B cell (primary cell): ENCODE results near the gene NTRK2. TPM values are rescaled to one million over a fixed set of nuclear protein-coding genes. Genes with fewer than 3 reads are reported as not detected.

ENCODE experiments used
- ATAC-seq: fragments of 200-7000 bp; cut with Tn5 transposase; one replicate; pipeline ENCODE4 v1.10.0; 2021; ENCODE audit warnings: low read depth, mild to moderate bottlenecking, moderate number of reproducible peaks, moderate library complexity
- CTCF ChIA-PET: fragments of 350-600 bp; sonication (Branson Sonifier 250); formaldehyde crosslinking; loops from one replicate; lab custom pipeline; 2021; ENCODE audit warnings: antibody characterized with exemption, inconsistent platforms; lab: Charles Lee
- POLR2A ChIA-PET: fragments of 350-600 bp; sonication (Branson Sonifier 250); formaldehyde crosslinking; loops from one replicate; lab custom pipeline; 2021; ENCODE audit warnings: antibody characterized with exemption; lab: Charles Lee
- DNase-seq: peaks from one replicate; pipeline ENCODE4 v3.0.0; 2013
- H2AFZ ChIP-seq: 2 replicates; pipeline ENCODE4 v1.6.1; 2012; ENCODE audit warnings: mild to moderate bottlenecking, low read depth, low read length; ENCODE audit not compliant: insufficient read depth, poor library complexity, severe bottlenecking
- H3K27ac ChIP-seq, 2 donors: 1 replicate in 1 of 2; 2 replicates in 1 of 2; pipeline ENCODE4 v1.5.1; 2012 to 2013; ENCODE audit warnings: low read length in 2 of 2, mild to moderate bottlenecking in 2 of 2, moderate library complexity in 1 of 2
- H3K27me3 ChIP-seq, 4 experiments: fragments of 200-600 bp in 1 of 4; sonication (generic) in 1 of 4; replicated peaks in 1 of 4; 1 replicate in 2 of 4; 2 replicates in 2 of 4; pipeline versions ENCODE4 v1.6.1 to v1.7.0; 2013 to 2016; ENCODE audit warnings: low read length in 3 of 4, mild to moderate bottlenecking in 2 of 4, mixed read lengths in 1 of 4, moderate library complexity in 1 of 4; ENCODE audit not compliant: insufficient read depth in 4 of 4, control insufficient read depth in 3 of 4; ENCODE audit errors: control extremely low read depth in 1 of 4
- H3K36me3 ChIP-seq, 2 experiments: replicated peaks in 1 of 2; 1 replicate in 1 of 2; 2 replicates in 1 of 2; pipeline versions ENCODE4 v1.6.1 to v1.7.1; 2013; ENCODE audit warnings: low read length in 1 of 2; ENCODE audit not compliant: insufficient read depth in 2 of 2, control insufficient read depth in 1 of 2; ENCODE audit errors: control extremely low read depth in 1 of 2, extremely low read depth in 1 of 2
- H3K4me1 ChIP-seq, 2 donors: fragments of 200-600 bp in 1 of 2; sonication (generic) in 1 of 2; 1 replicate in 1 of 2; 2 replicates in 1 of 2; pipeline versions ENCODE4 v1.5.1 to v1.6.1; 2013 to 2017; ENCODE audit warnings: low read length in 2 of 2; ENCODE audit not compliant: control insufficient read depth in 2 of 2, insufficient read depth in 2 of 2
- H3K4me2 ChIP-seq: replicated peaks from 2 replicates; pipeline ENCODE3; 2012; ENCODE audit warnings: mild to moderate bottlenecking, low read depth, low read length; ENCODE audit not compliant: poor library complexity, severe bottlenecking
- H3K4me3 ChIP-seq, 5 experiments: fragments of 200-600 bp in 1 of 5; sonication (generic) in 1 of 5; 1 replicate in 3 of 5; 2 replicates in 2 of 5; pipeline versions ENCODE4 v1.5.1 to v1.7.0; 2011 to 2016; ENCODE audit warnings: low read length in 4 of 5, mild to moderate bottlenecking in 4 of 5, low read depth in 2 of 5, control low read depth in 1 of 5, moderate library complexity in 1 of 5; ENCODE audit not compliant: insufficient read depth in 1 of 5; ENCODE audit errors: control extremely low read depth in 1 of 5, extremely low read depth in 1 of 5
- H3K79me2 ChIP-seq: fragments of 200-600 bp; sonication (generic); one replicate; pipeline ENCODE4 v1.6.0; 2016; ENCODE audit warnings: low read length; ENCODE audit not compliant: control insufficient read depth, insufficient read depth
- H3K9ac ChIP-seq: fragments of 200-600 bp; sonication (generic); 2 replicates; pipeline ENCODE4 v1.6.1; 2017; ENCODE audit warnings: mild to moderate bottlenecking, low read length, moderate library complexity
- H3K9me3 ChIP-seq, 3 donors: one replicate each; pipeline versions ENCODE4 v1.6.1 to v1.7.1; 2013; ENCODE audit warnings: low read length in 2 of 3; ENCODE audit not compliant: control insufficient read depth in 2 of 3, insufficient read depth in 1 of 3; ENCODE audit errors: control extremely low read depth in 1 of 3
- H4K20me1 ChIP-seq: 2 replicates; pipeline ENCODE4 v1.6.0; 2012; ENCODE audit warnings: mild to moderate bottlenecking, low read length; ENCODE audit not compliant: insufficient read depth, control insufficient read depth, poor library complexity, severe bottlenecking
- H3K27ac Mint-ChIP-seq: one replicate; pipeline ENCODE4 v1.8.0; 2021; ENCODE audit warnings: mixed read lengths
- H3K27me3 Mint-ChIP-seq: one replicate; pipeline ENCODE4 v1.8.0; 2021; ENCODE audit warnings: mixed read lengths
- H3K4me1 Mint-ChIP-seq: one replicate; pipeline ENCODE4 v1.8.0; 2021; ENCODE audit warnings: mixed read lengths
- H3K4me3 Mint-ChIP-seq: one replicate; pipeline ENCODE4 v1.8.0; 2021; ENCODE audit warnings: mixed read lengths
- H3K9me3 Mint-ChIP-seq: one replicate; pipeline ENCODE4 v1.8.0; 2022; ENCODE audit warnings: mixed read lengths; ENCODE audit not compliant: insufficient read depth
- EZH2 ChIP-seq: IDR thresholded peaks from 2 replicates; pipeline ENCODE4 v1.6.1; 2012; ENCODE audit warnings: borderline replicate concordance, low read depth, mild to moderate bottlenecking, moderate library complexity, low read length; ENCODE audit not compliant: insufficient read depth, poor library complexity, severe bottlenecking
- WGBS: methylation state at CpG from one replicate; pipeline ENCODE4 v1.1.5; 2013; ENCODE audit warnings: missing lambda C conversion rate; ENCODE audit not compliant: insufficient coverage; 5-methylcytosine and 5-hydroxymethylcytosine counted together
- intact Hi-C: fragments of 100-400 bp; cut with micrococcal nuclease; formaldehyde crosslinking; loops from one replicate; pipeline ENCODE4 v1.10.0; 2022
- polyA plus RNA-seq: library from polyadenylated mRNA; depleted of rRNA; stranded (reverse); fragments of >200 nt; gene quantifications from 2 replicates; pipeline ENCODE4 v1.2.3, GENCODE V29; 2012
- total RNA-seq, 2 donors: library from RNA; stranded (reverse); fragments of 120-200 nt in 1 of 2; gene quantifications; 1 replicate in 1 of 2; 2 replicates in 1 of 2; pipeline versions ENCODE4 v1.2.3 to v1.2.4, GENCODE V29; 2013 to 2022
- TF ChIP-seq, protein P1 (sequence below): fragments of 200-600 bp; IDR thresholded peaks from one replicate; pipeline ENCODE4 v1.8.0; 2022; ENCODE audit warnings: antibody characterized with exemption, mild to moderate bottlenecking

The NTRK2 gene
- total and polyA plus RNA-seq, 2 donors (not counting 1 experiment from before 2014, with no cell fraction given): 0.03 to 0.10 TPM

DNA sequence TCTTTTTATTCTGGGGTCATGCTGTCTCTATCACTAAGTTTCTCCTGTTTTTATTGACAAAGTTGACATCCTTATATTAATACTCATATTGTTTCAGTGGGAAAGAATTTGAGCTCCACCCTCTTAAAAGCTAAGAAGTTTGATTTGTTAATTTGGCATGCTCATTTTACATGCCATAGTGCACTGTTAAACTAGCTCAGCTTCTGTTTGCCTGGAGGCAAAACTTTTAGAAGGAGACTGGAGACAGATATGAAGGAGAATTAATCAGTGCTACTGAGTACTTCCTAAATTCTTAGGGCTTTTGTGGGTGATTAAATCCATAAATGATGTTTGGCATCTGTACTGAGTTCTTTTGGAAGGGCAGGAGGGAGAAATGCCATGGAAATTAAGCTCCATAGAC lies 138.9 kb downstream of the NTRK2 start:
- no peak for ATAC-seq
- H3K4me3 Mint-ChIP-seq: no peak overlapping the region

DNA sequence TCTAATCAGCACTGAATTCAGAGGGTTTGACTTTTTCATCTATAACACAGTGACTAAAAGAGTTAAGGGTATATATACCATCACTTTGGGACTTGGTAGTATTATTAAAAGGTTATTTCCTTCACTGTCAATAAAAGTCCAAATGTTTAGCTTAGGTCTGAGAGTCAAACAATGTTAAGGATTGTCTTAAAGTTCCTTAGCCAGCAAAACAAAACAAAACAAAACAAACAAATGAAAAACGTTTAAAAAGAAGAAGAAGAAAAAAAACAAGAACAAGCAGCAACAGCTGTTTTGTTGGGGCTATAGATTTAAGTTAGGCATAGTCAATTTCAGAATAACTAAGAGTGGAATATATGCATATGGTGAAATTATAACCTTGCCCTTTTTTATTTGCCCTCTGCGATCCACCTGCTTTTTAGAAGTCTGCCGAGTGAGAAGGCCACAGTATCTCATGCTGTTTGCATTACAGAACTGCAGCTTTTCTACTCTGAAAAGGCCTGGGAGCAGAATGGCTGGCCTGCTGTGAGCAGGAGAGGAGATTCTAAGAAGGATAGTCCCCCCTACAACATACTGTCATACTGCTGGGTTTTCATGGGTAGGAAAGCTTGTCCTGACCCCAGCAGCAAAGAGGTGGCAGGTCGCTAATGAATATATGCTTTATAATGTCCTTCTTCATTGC lies 141.7 kb downstream of the NTRK2 start:
- Histone ChIP-seq H3K4me2 (no peak overlapping the region), H3K27ac (no peak overlapping the region), H2AFZ (no peak overlapping the region), H4K20me1 (no peaks in the 10 kb centered on the region), H3K79me2 (no peaks in the 10 kb centered on the region), H3K9ac (no peak overlapping the region), H3K9me3 (no peaks in the 10 kb centered on the region), H3K4me3 (no peak overlapping the region), H3K36me3 (no peaks in the 10 kb centered on the region), H3K27me3 (no peaks in the 10 kb centered on the region), H3K4me1 (no peaks in the 10 kb centered on the region)
- intact Hi-C loops: no loop called here
- TF ChIP-seq, protein P1, sequence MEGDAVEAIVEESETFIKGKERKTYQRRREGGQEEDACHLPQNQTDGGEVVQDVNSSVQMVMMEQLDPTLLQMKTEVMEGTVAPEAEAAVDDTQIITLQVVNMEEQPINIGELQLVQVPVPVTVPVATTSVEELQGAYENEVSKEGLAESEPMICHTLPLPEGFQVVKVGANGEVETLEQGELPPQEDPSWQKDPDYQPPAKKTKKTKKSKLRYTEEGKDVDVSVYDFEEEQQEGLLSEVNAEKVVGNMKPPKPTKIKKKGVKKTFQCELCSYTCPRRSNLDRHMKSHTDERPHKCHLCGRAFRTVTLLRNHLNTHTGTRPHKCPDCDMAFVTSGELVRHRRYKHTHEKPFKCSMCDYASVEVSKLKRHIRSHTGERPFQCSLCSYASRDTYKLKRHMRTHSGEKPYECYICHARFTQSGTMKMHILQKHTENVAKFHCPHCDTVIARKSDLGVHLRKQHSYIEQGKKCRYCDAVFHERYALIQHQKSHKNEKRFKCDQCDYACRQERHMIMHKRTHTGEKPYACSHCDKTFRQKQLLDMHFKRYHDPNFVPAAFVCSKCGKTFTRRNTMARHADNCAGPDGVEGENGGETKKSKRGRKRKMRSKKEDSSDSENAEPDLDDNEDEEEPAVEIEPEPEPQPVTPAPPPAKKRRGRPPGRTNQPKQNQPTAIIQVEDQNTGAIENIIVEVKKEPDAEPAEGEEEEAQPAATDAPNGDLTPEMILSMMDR: no peak
- TF ChIP-seq EZH2: no peak
- WGBS: 93% methylated on average over 2 of the region's 4 CpGs
- ATAC-seq: no peak
- Mint-ChIP-seq H3K27me3 (peaks cover 10% of the 10 kb centered on the region), H3K27ac (no peak overlapping the region), H3K9me3 (no peaks in the 10 kb centered on the region), H3K4me3 (no peak overlapping the region), H3K4me1 (no peaks in the 10 kb centered on the region)
- DNase-seq: no peak
- CTCF ChIA-PET: no interaction called here
- POLR2A ChIA-PET: no interaction called here

More for the DNA sequence above, 138.9 kb downstream of the NTRK2 start:
- Mint-ChIP-seq H3K27me3 (peaks cover 5% of the 10 kb centered on the region), H3K9me3 (no peaks in the 10 kb centered on the region), H3K27ac (no peak overlapping the region), H3K4me1 (no peaks in the 10 kb centered on the region)
- no peaks in the 10 kb centered on the region for H3K36me3 ChIP-seq
- no peaks in the 10 kb centered on the region for H4K20me1 ChIP-seq
- no peaks in the 10 kb centered on the region for H3K27me3 ChIP-seq
- CTCF ChIA-PET: no interaction called here
- no peak overlapping the region for H3K27ac ChIP-seq
- no peaks in the 10 kb centered on the region for H3K4me1 ChIP-seq
- H2AFZ ChIP-seq: no peak overlapping the region
- no peak for DNase-seq
- intact Hi-C loops: no loop called here
- POLR2A ChIA-PET: no interaction called here
- H3K4me2 ChIP-seq: no peak overlapping the region
- H3K9me3 ChIP-seq: no peaks in the 10 kb centered on the region
- no peak overlapping the region for H3K4me3 ChIP-seq
- no peaks in the 10 kb centered on the region for H3K79me2 ChIP-seq
- no peak overlapping the region for H3K9ac ChIP-seq
- TF ChIP-seq EZH2: no peak
- TF ChIP-seq, protein P1: no peak
